HepG2 (cell line): Measurements from ENCODE around the gene TSACC. TPM values are rescaled to one million over a fixed set of nuclear protein-coding genes. Genes with fewer than 3 reads are reported as not detected.

Experiments
- AGO2 ChIP-seq: fragments of 200-400 bp; formaldehyde crosslinking; optimal IDR thresholded peaks from 2 replicates; pipeline ENCODE3; 2017; ENCODE audit warnings: mild to moderate bottlenecking, low read depth, low read length, moderate library complexity
- ATF4 ChIP-seq, 2 experiments: fragments of 450-650 bp in 1 of 2; sonication (generic) in 1 of 2; formaldehyde crosslinking; IDR thresholded peaks; 2 replicates each; pipeline versions ENCODE4 v1.5.0 to v1.8.0; 2020 to 2022; ENCODE audit warnings: mild to moderate bottlenecking in 1 of 2, missing genetic modification reagents in 1 of 2
- MXD4 ChIP-seq: IDR thresholded peaks from 2 replicates; pipeline ENCODE4 v1.6.1; 2016; ENCODE audit warnings: mild to moderate bottlenecking, missing biosample characterization, missing genetic modification reagents
- PAF1 ChIP-seq: IDR thresholded peaks from 2 replicates; pipeline ENCODE4 v1.6.1; 2016; ENCODE audit warnings: missing genetic modification reagents, missing compliant biosample characterization
- RBM39 ChIP-seq: fragments of 200-400 bp; formaldehyde crosslinking; IDR thresholded peaks from one replicate; pipeline ENCODE4 v1.6.1; 2018; ENCODE audit warnings: antibody characterized with exemption, mild to moderate bottlenecking, low read depth, low read length; ENCODE audit not compliant: poor library complexity, severe bottlenecking
- SATB2 ChIP-seq: sonication (generic); formaldehyde crosslinking; IDR thresholded peaks from 2 replicates; pipeline ENCODE4 v1.5.0; 2020; ENCODE audit warnings: missing genetic modification reagents
- SCMH1 ChIP-seq: sonication (generic); formaldehyde crosslinking; IDR thresholded peaks from 2 replicates; pipeline ENCODE4 v1.9.0; 2021; ENCODE audit warnings: missing genetic modification reagents, mild to moderate bottlenecking, borderline replicate concordance
- SMAD1 ChIP-seq: sonication (generic); formaldehyde crosslinking; IDR thresholded peaks from 2 replicates; pipeline ENCODE4 v1.4.0; 2020; ENCODE audit warnings: missing genetic modification reagents, low read depth, mild to moderate bottlenecking, borderline replicate concordance
- SNAI1 ChIP-seq: sonication (generic); formaldehyde crosslinking; IDR thresholded peaks from 2 replicates; pipeline ENCODE4 v1.5.0; 2020; ENCODE audit warnings: mild to moderate bottlenecking, missing genetic modification reagents, borderline replicate concordance
- SNRNP70 ChIP-seq: fragments of 200-400 bp; formaldehyde crosslinking; IDR thresholded peaks from 2 replicates; pipeline ENCODE4 v1.6.1; 2017; ENCODE audit warnings: mild to moderate bottlenecking, low read depth, low read length, moderate library complexity
- TAF15 ChIP-seq: fragments of 200-400 bp; formaldehyde crosslinking; IDR thresholded peaks from one replicate; pipeline ENCODE4 v1.6.1; 2018; ENCODE audit warnings: mild to moderate bottlenecking, low read depth, low read length; ENCODE audit not compliant: poor library complexity, severe bottlenecking
- TBL1XR1 ChIP-seq: fragments of 150-350 bp; IDR thresholded peaks from 2 replicates; pipeline ENCODE4 v1.6.1; 2014; ENCODE audit warnings: borderline replicate concordance, low read length; ENCODE audit not compliant: partially characterized antibody
- TBX3 ChIP-seq: fragments of 450-650 bp; IDR thresholded peaks from 2 replicates; pipeline ENCODE4 v1.6.1; 2017; ENCODE audit warnings: antibody characterized with exemption, mild to moderate bottlenecking, inconsistent platforms, borderline replicate concordance
- U2AF2 ChIP-seq: fragments of 200-400 bp; formaldehyde crosslinking; IDR thresholded peaks from 2 replicates; pipeline ENCODE4 v1.6.1; 2017; ENCODE audit warnings: low read depth, mild to moderate bottlenecking, low read length
- YY1 ChIP-seq: IDR thresholded peaks from 2 replicates; pipeline ENCODE4 v1.6.1; 2011; ENCODE audit warnings: low read length, low read depth, moderate library complexity, mild to moderate bottlenecking; ENCODE audit not compliant: insufficient read depth, insufficient replicate concordance
- ZC3H13 ChIP-seq: sonication (generic); formaldehyde crosslinking; IDR thresholded peaks from 2 replicates; pipeline ENCODE4 v1.8.1; 2023; ENCODE audit warnings: mild to moderate bottlenecking, missing genetic modification reagents, moderate library complexity
- ZMYM2 ChIP-seq: sonication (generic); formaldehyde crosslinking; IDR thresholded peaks from 2 replicates; pipeline ENCODE4 v1.8.0; 2022; ENCODE audit warnings: mild to moderate bottlenecking, missing genetic modification reagents
- ZNF563 ChIP-seq: sonication (generic); formaldehyde crosslinking; IDR thresholded peaks from 2 replicates; pipeline ENCODE4 v1.8.0; 2022; ENCODE audit warnings: mild to moderate bottlenecking, moderate library complexity, missing genetic modification reagents
- ZNF605 ChIP-seq: sonication (generic); formaldehyde crosslinking; IDR thresholded peaks from 2 replicates; pipeline ENCODE4 v1.8.0; 2022; ENCODE audit warnings: mild to moderate bottlenecking, missing genetic modification reagents
- ZNF75D ChIP-seq: sonication (generic); formaldehyde crosslinking; IDR thresholded peaks from 2 replicates; pipeline ENCODE4 v1.8.1; 2023; ENCODE audit warnings: missing genetic modification reagents, mild to moderate bottlenecking, borderline replicate concordance
- ZNF777 ChIP-seq: sonication (generic); formaldehyde crosslinking; IDR thresholded peaks from 2 replicates; pipeline ENCODE4 v1.4.0; 2020; ENCODE audit warnings: missing genetic modification reagents
- ZNF839 ChIP-seq: sonication (generic); formaldehyde crosslinking; IDR thresholded peaks from 2 replicates; pipeline ENCODE4 v1.4.0; 2020; ENCODE audit warnings: missing genetic modification reagents, mild to moderate bottlenecking, borderline replicate concordance
- polyA plus RNA-seq, 8 experiments: library from polyadenylated mRNA; depleted of rRNA in 3 of 8; stranded (reverse) in 7 of 8; unstranded in 1 of 8; fragments of >200 nt; fragmentation: Illumina TruSeq in 4 of 8; extraction: Trizol in 4 of 8; gene quantifications; 2 replicates each; pipeline versions ENCODE4 v1.2.1 to v1.2.3, GENCODE V29; 2011 to 2016; ENCODE audit warnings: low read depth in 4 of 8, missing spikeins in 1 of 8, mixed read lengths in 1 of 8; ENCODE audit not compliant: insufficient read depth in 1 of 8
- total RNA-seq, 5 experiments: library from RNA; depleted of rRNA; stranded (reverse); fragments of >200 nt; fragmentation: Illumina TruSeq; extraction: Trizol; gene quantifications; 2 replicates each; pipeline ENCODE4 v1.2.3, GENCODE V29; 2016; ENCODE audit warnings: low read depth in 1 of 5
- TF ChIP-seq, protein P1 (sequence below): sonication (generic); formaldehyde crosslinking; IDR thresholded peaks from 2 replicates; pipeline ENCODE4 v1.4.0; 2020; ENCODE audit warnings: missing genetic modification reagents

The TSACC gene
- total and polyA plus RNA-seq, 2 of the 13 experiments (the other 11 are each of a cell fraction or from before 2014, with no cell fraction given), result 1.5 to 2.6 TPM

- peak; percentile 99 for TF ChIP-seq AGO2
- no peak for TF ChIP-seq SNAI1 (CRISPR knock-in tag)
- no peak for TF ChIP-seq SATB2
- TF ChIP-seq TBL1XR1, result no peak
- TF ChIP-seq MXD4, result no peak
- TF ChIP-seq ZNF777, result peak; percentile 43; the same call in 1 of the 2 replicates
- TF ChIP-seq U2AF2, result no peak
- no peak for TF ChIP-seq TBX3
- TF ChIP-seq YY1, result peak; percentile 53
- no peak for TF ChIP-seq ZNF839
- TF ChIP-seq ATF4 (CRISPR knock-in tag; IDR thresholded peaks at IDR 0.05), result no peak
- TF ChIP-seq SMAD1 (CRISPR knock-in tag), result no peak
- TF ChIP-seq ZNF563 (CRISPR knock-in tag), result 0 out of 2 replicates have a peak, but pooled peaks have one; percentile 18
- no peak for TF ChIP-seq SNRNP70
- TF ChIP-seq PAF1 (CRISPR knock-in tag), result no peak
- no peak for TF ChIP-seq ZNF75D (CRISPR knock-in tag)
- peak; percentile 60 for TF ChIP-seq RBM39
- TF ChIP-seq, protein P1, sequence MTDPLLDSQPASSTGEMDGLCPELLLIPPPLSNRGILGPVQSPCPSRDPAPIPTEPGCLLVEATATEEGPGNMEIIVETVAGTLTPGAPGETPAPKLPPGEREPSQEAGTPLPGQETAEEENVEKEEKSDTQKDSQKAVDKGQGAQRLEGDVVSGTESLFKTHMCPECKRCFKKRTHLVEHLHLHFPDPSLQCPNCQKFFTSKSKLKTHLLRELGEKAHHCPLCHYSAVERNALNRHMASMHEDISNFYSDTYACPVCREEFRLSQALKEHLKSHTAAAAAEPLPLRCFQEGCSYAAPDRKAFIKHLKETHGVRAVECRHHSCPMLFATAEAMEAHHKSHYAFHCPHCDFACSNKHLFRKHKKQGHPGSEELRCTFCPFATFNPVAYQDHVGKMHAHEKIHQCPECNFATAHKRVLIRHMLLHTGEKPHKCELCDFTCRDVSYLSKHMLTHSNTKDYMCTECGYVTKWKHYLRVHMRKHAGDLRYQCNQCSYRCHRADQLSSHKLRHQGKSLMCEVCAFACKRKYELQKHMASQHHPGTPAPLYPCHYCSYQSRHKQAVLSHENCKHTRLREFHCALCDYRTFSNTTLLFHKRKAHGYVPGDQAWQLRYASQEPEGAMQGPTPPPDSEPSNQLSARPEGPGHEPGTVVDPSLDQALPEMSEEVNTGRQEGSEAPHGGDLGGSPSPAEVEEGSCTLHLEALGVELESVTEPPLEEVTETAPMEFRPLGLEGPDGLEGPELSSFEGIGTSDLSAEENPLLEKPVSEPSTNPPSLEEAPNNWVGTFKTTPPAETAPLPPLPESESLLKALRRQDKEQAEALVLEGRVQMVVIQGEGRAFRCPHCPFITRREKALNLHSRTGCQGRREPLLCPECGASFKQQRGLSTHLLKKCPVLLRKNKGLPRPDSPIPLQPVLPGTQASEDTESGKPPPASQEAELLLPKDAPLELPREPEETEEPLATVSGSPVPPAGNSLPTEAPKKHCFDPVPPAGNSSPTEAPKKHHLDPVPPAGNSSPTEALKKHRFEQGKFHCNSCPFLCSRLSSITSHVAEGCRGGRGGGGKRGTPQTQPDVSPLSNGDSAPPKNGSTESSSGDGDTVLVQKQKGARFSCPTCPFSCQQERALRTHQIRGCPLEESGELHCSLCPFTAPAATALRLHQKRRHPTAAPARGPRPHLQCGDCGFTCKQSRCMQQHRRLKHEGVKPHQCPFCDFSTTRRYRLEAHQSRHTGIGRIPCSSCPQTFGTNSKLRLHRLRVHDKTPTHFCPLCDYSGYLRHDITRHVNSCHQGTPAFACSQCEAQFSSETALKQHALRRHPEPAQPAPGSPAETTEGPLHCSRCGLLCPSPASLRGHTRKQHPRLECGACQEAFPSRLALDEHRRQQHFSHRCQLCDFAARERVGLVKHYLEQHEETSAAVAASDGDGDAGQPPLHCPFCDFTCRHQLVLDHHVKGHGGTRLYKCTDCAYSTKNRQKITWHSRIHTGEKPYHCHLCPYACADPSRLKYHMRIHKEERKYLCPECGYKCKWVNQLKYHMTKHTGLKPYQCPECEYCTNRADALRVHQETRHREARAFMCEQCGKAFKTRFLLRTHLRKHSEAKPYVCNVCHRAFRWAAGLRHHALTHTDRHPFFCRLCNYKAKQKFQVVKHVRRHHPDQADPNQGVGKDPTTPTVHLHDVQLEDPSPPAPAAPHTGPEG (CRISPR knock-in tag), result peak; percentile 53; the same call in 1 of the 2 replicates
- TF ChIP-seq ZMYM2, result no peak
- peak; percentile 30; the same call in 1 of the 2 replicates for TF ChIP-seq ZNF605 (CRISPR knock-in tag)
- no peak for TF ChIP-seq SCMH1 (CRISPR knock-in tag)
- TF ChIP-seq ZC3H13, result 0 out of 2 replicates have a peak, but pooled peaks have one; percentile 41
- TF ChIP-seq TAF15, result peak; percentile 15
These were observed 50.1 kb downstream of the TSACC start (continued) for GRCh38 chr1:156388174-156389137.
